AG10803 (cell line): Measurements from ENCODE around the gene IQGAP3.
"Not testable (repeated sequence)": the region's sequence is repeated elsewhere in the genome, so short reads cannot be mapped to it uniquely, and the experiment has no call there.

Experiments used
- DNase-seq: peaks from one replicate; pipeline ENCODE4 v3.0.0; 2010; ENCODE audit warnings: low read depth
- H3K4me3 ChIP-seq: 2 replicates; pipeline ENCODE4 v1.5.1; 2011; ENCODE audit warnings: mild to moderate bottlenecking, low read length, control low read depth
- CTCF ChIP-seq: conservative IDR thresholded peaks from 2 replicates; pipeline ENCODE4 v1.5.1; 2011; ENCODE audit warnings: mild to moderate bottlenecking, low read length, control low read depth, inconsistent platforms

IQGAP3 gene

GRCh38 chr1:156571919-156572662 lies at the start of gene IQGAP3:
Gene IQGAP3 (minus strand): TSS chr1:156572565. CDS start chr1:156572529, 36 bp downstream.
- peak; percentile 76 for DNase-seq
- TF ChIP-seq CTCF: no peak
- peak within 1 kb of the TSS; percentile 75 for H3K4me3 ChIP-seq

GRCh38 chr1:156619582-156619955 lies 47.2 kb upstream of the IQGAP3 start:
- no peak overlapping the region for H3K4me3 ChIP-seq
- no peak for DNase-seq
- TF ChIP-seq CTCF: no peak

- TF ChIP-seq CTCF: peak; percentile 45
- DNase-seq: no peak
- H3K4me3 ChIP-seq: no peak within 1 kb of the TSS
Measured at GRCh38 chr1:156618853-156619581, 46.7 kb upstream of the IQGAP3 start, which contains the start of gene HAPLN2. Gene HAPLN2 (plus strand): TSS chr1:156619415. CDS start chr1:156623491, 4,076 bp downstream.

GRCh38 chr1:156616463-156616862 lies 44.1 kb upstream of the IQGAP3 start:
- TF ChIP-seq CTCF: 0 out of 2 replicates have a peak, but pooled peaks have one; percentile 9
- DNase-seq: no peak
- no peak overlapping the region for H3K4me3 ChIP-seq

GRCh38 chr1:156615946-156616345 lies 43.6 kb upstream of the IQGAP3 start:
- H3K4me3 ChIP-seq: no peak overlapping the region
- no peak for DNase-seq
- TF ChIP-seq CTCF: no peak

- TF ChIP-seq CTCF: no peak
- DNase-seq: no peak
Measured at GRCh38 chr1:156612666-156613065, 40.3 kb upstream of the IQGAP3 start.

GRCh38 chr1:156610072-156610471 lies 37.7 kb upstream of the IQGAP3 start:
- not testable (repeated sequence) for H3K4me3 ChIP-seq, DNase-seq

More at GRCh38 chr1:156612666-156613065, 40.3 kb upstream of the IQGAP3 start:
- H3K4me3 ChIP-seq: no peak overlapping the region
